ENCODE results near the gene PPP2R3A. TPM values are rescaled to one million over a fixed set of nuclear protein-coding genes. Genes with fewer than 3 reads are reported as not detected.

Gene PPP2R3A
- total and polyA plus RNA-seq, 9 of the 15 experiments (the other 6 are each of a cell fraction or from before 2014, with no cell fraction given): 0.10 to 0.50 (median 0.24) TPM

DNA sequence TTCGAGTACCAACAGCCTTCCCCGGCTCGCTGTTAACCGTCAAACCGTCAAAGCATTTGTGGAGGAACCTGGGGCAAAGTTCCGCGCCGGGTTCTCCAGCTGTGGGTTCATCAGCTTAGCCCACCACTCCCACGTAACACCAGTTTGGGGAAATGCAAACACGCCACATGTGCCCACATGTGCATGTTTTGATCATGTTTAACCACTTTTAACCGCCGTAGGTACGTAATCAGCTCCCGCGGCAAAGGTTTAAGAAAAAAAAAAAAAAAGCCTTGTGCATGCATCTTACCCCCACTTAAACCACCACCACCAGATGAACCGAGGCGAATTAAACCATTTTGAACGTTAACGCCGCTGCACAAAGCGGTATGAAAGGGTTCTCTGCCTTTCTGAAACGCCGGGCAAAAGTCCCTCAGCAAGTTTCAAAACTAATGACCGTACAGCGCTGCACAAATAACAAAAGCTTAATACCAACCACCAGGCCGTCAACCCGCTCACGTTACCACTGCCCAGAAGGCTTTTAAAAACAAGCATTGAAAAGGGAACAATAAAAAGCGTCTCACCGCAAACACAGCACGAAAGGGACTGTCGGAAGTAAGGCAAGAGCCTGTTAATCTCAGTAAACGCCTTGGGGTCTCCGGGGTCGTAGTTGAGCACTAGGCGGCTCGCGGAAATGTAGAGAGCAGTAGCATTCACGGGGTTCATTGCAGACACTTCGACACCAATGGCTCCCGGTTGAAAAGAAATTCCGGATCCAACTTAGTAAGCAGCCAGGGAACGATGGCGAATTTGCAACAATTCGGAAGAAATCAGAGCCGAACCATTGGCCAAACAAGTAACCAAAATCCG is 229.1 kb downstream of the PPP2R3A start:
- peak overlapping the region; percentile 89 to 98 for H3K9ac ChIP-seq (ENCODE audit: insufficient read depth in 1 of 2, low read depth in 2 of 2, low read length in 2 of 2)
- no peak for FAIRE-seq
- no peaks in the 10 kb centered on the region for H3K9me3 ChIP-seq (replicated peaks; ENCODE audit: control insufficient read depth, insufficient read depth, low read depth, low read length)
- H3K4me1 ChIP-seq (replicated peaks in 1 of 2; ENCODE audit: control insufficient read depth in 2 of 2, insufficient read depth in 2 of 2, low read length in 2 of 2): peaks cover 9 to 12% of the 10 kb centered on the region in 2 experiments; a peak in 4 of 5 replicates
- in situ Hi-C loops (cut with MboI): no loop called here
- BruUV-seq (replicated peaks): no TSS peak
- no peaks in the 10 kb centered on the region for H3K9me1 ChIP-seq (ENCODE audit: control insufficient read depth, insufficient read depth, low read length)
- peaks cover 41% of the 10 kb centered on the region for H4K20me1 ChIP-seq (replicated peaks; ENCODE audit: control insufficient read depth, insufficient read depth, low read length)
- no peaks in the 10 kb centered on the region for H3K27me3 ChIP-seq (ENCODE audit: control insufficient read depth in 2 of 2, insufficient read depth in 2 of 2, low read length in 2 of 2)
- POLR2A ChIA-PET: interaction anchor here (0.9 to 3.8 kb wide), 7 partner anchors 8 to 203 kb away, joined by 3 to 21 read pairs (median 4); no protein-coding TSS in a partner anchor
- under 1% methylated on average over 42 of the region's 47 CpGs for WGBS (ENCODE audit: insufficient coverage, low coverage, missing lambda C conversion rate)
- no peak overlapping the region for H2AFZ ChIP-seq (ENCODE audit: low read depth, low read length)
- no peak for ATAC-seq
- peak overlapping the region; percentile 76 for H3K4me3 ChIP-seq
- peaks cover 72% of the 10 kb centered on the region for H3K79me2 ChIP-seq (ENCODE audit: control insufficient read depth, insufficient read depth, low read length)
- DNase-seq (ENCODE audit: extremely low read depth in 1 of 4, low spot score in 3 of 4): peak in 1 of 4 experiments; percentile 39
- H3K36me3 ChIP-seq (ENCODE audit: control insufficient read depth, insufficient read depth, low read length): peaks cover 13% of the 10 kb centered on the region; the same call in 2 of the 3 replicates
- peak overlapping the region; percentile 87 for H3K4me2 ChIP-seq (ENCODE audit: insufficient read depth, low read length)
- peak overlapping the region; percentile 99 for H3K27ac ChIP-seq (ENCODE audit: extremely low read depth, low read depth, low read length)
- intact Hi-C loops (cut with micrococcal nuclease): loop anchor here (5.0 kb wide), 1 partner anchor 117 kb away; no protein-coding TSS in a partner anchor
- CTCF ChIA-PET (ENCODE audit: low intra/inter-chr PET ratio): no interaction called here
- TF ChIP-seq KAT7 (CRISPR knock-in tag; IDR thresholded peaks at IDR 0.05; ENCODE audit: borderline replicate concordance) (0 out of 2 replicates have a peak, but pooled peaks have one; percentile 76), SOX6 (IDR thresholded peaks at IDR 0.05) (no peak), SIN3B (IDR thresholded peaks at IDR 0.05; ENCODE audit: low read depth) (no peak), KDM5B (IDR thresholded peaks at IDR 0.05; ENCODE audit: insufficient replicate concordance, low read depth, low read length) (peak; percentile 49), NR1H2 (CRISPR knock-in tag; IDR thresholded peaks at IDR 0.05) (no peak), ZNF311 (CRISPR knock-in tag; IDR thresholded peaks at IDR 0.05) (no peak), SIN3A (IDR thresholded peaks at IDR 0.05; ENCODE audit: borderline replicate concordance in 2 of 2, control insufficient read depth in 1 of 2, low read depth in 2 of 2, low read length in 2 of 2) (peak in 1 of 2 experiments; percentile 50; a peak in 1 of 4 replicates), SAP30 (IDR thresholded peaks at IDR 0.05; ENCODE audit: borderline replicate concordance, insufficient read depth, low read depth, low read length, poor library complexity, severe bottlenecking) (peak; percentile 34), BCOR (IDR thresholded peaks at IDR 0.05) (no peak), BCL6 (CRISPR knock-in tag; IDR thresholded peaks at IDR 0.05) (no peak), ZBTB7A (IDR thresholded peaks at IDR 0.05; ENCODE audit: borderline replicate concordance, control insufficient read depth, low read depth, low read length) (peak; percentile 69; the same call in 1 of the 2 replicates)
- TF ChIP-seq, protein P1, sequence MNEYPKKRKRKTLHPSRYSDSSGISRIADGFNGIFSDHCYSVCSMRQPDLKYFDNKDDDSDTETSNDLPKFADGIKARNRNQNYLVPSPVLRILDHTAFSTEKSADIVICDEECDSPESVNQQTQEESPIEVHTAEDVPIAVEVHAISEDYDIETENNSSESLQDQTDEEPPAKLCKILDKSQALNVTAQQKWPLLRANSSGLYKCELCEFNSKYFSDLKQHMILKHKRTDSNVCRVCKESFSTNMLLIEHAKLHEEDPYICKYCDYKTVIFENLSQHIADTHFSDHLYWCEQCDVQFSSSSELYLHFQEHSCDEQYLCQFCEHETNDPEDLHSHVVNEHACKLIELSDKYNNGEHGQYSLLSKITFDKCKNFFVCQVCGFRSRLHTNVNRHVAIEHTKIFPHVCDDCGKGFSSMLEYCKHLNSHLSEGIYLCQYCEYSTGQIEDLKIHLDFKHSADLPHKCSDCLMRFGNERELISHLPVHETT (CRISPR knock-in tag; conservative IDR thresholded peaks at IDR 0.05 in 1 of 2, IDR thresholded peaks at IDR 0.05 in 1 of 2): no peak
- TF ChIP-seq, protein P2, sequence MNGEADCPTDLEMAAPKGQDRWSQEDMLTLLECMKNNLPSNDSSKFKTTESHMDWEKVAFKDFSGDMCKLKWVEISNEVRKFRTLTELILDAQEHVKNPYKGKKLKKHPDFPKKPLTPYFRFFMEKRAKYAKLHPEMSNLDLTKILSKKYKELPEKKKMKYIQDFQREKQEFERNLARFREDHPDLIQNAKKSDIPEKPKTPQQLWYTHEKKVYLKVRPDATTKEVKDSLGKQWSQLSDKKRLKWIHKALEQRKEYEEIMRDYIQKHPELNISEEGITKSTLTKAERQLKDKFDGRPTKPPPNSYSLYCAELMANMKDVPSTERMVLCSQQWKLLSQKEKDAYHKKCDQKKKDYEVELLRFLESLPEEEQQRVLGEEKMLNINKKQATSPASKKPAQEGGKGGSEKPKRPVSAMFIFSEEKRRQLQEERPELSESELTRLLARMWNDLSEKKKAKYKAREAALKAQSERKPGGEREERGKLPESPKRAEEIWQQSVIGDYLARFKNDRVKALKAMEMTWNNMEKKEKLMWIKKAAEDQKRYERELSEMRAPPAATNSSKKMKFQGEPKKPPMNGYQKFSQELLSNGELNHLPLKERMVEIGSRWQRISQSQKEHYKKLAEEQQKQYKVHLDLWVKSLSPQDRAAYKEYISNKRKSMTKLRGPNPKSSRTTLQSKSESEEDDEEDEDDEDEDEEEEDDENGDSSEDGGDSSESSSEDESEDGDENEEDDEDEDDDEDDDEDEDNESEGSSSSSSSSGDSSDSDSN (IDR thresholded peaks at IDR 0.05; ENCODE audit: borderline replicate concordance in 1 of 2, low read depth in 2 of 2, low read length in 2 of 2): peak in 1 of 2 experiments; percentile 49; a peak in 1 of 4 replicates
- TF ChIP-seq, protein P3, sequence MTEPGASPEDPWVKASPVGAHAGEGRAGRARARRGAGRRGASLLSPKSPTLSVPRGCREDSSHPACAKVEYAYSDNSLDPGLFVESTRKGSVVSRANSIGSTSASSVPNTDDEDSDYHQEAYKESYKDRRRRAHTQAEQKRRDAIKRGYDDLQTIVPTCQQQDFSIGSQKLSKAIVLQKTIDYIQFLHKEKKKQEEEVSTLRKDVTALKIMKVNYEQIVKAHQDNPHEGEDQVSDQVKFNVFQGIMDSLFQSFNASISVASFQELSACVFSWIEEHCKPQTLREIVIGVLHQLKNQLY (CRISPR knock-in tag; conservative IDR thresholded peaks at IDR 0.05): no peak

Data from K562 (cell line).